HT1080 (cell line): ENCODE results near the gene SLC38A2. TPM values are rescaled to one million over a fixed set of nuclear protein-coding genes. Genes with fewer than 3 reads are reported as not detected.
"Not testable (repeated sequence)": the region's sequence is repeated elsewhere in the genome, so short reads cannot be mapped to it uniquely, and the experiment has no call there.

Experiments used
- DNase-seq: peaks from one replicate; pipeline ENCODE4 v3.0.0-alpha.2; 2015; ENCODE audit warnings: low read depth
- polyA plus RNA-seq, 2 experiments: library from polyadenylated mRNA; depleted of rRNA; stranded (reverse); fragments of >200 nt; gene quantifications; 2 replicates each; pipeline ENCODE4 v1.2.3, GENCODE V29; 2015
- total RNA-seq: library from RNA; depleted of rRNA; stranded (reverse); fragments of >200 nt; shearing (Covaris generic); gene quantifications from 2 replicates; pipeline ENCODE4 v1.2.3, GENCODE V29; 2014; rRNA removed

SLC38A2 gene
- 157 and 204 TPM in 2 replicates for total RNA-seq
- polyA plus RNA-seq (2015; cell fraction: cytosol; rRNA removed): 129 and 174 TPM in 2 replicates
- 976 and 1,143 TPM in 2 replicates for polyA plus RNA-seq (2015; cell fraction: nucleus; rRNA removed)

DNA sequence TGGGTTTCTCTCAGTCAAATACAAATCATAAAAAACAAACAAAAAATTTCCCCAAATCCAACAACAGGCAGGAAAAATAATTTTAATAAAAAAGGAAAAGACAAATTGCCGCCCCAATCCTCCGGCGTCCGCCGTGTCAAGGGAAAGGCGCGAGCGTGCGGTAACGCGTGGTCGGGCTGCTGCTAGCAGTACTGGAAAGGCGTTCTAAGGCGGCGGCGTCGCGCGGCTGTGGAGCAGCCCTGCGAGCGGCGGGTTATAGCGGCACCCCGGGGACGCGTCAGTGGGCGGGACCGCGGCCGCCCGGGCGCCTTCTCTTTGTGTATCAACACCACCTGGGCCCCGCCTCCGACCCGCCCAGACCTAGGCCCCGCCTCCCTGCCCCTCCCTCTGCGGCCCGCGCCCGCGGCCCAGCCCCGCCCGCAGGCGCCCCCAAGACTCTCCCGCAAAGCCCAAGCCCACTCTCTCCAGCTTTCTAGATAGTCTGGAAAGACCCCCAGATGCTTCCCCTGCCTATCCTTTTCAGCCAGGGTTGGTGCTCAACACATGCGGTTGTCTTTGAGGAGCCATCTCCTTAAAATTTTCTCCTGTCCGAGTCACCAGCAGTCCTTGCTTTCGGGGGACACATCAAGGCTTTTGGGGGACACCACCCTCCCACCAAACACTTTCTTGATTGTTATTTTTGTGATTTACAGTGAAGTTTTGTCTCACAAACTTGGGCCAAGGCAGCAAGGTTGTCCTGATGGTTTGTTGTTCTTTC is at the start of gene SLC38A2:
TSS of gene SLC38A2 (minus strand) at position 230 of the 757 bp plus-strand sequence. CDS start 1,480 bp downstream, outside the sequence.
- peak; percentile 94 for DNase-seq

DNA sequence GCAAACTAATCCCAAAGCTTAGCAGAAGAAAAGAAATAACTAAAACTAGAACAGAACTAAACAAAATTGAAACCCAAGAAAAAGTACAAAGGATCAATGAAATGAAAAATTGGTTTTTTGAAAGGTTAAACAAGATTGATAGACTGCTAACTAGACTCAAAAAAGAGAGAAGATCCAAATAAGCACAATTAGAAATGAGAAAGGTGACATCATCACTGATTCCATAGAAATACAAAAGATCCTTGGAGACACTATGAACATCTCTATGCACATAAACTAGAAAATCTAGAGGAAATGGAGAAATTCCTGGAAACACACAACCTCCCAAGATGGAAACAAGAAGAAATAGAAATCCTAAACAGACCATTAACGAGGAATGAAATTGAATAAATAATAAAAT is 47.1 kb upstream of the SLC38A2 start:
- DNase-seq: no peak

DNA sequence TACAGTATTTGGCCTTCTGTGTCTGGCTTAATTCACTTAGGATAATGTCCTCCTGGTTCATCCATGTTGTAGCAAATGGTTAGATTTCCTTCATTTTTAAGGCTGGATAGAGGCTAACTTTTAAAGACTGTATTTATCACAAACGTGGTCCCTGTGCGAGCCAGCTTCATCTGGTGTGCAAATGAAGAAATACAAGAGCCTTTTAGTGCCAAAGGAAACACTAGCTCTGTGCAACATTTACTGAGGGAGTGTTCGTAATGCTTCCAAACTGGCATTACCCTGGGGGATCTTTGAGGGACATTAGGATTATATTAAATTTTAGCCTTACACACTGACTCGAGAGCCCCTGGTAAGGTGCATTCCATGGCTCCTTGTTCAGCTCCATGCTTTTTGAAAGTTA is 43.0 kb upstream of the SLC38A2 start:
- DNase-seq: no peak

DNA sequence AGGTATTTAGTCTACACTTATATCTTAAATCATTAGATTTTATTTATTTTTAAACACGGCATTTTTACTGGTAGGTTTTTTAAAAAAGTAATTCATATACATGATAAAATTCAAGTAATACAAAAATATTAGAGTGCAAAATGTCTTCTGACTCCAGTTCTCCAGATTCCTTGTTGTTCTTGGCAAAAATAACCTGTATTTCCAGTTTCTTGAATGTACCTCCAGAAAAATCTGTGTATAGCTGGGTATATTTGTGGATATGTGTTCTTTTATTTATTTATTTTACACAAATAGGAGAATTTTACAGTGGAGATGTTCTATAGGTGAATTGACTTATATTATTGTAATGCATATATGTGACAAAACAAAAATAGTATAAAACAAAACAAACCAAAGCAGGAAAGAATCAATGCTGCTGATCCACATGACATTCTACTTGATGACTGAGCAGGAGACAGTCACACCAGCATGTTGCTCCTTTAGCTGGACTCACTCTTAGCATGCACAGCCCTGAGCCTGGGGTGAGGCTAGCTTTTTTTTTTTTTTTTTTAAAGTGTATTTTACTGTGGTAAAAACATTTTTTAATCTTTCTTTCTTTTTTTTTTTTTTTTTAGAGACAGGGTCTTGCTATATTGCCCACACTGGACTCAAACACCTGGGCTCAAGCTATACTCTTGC is 42.2 kb upstream of the SLC38A2 start:
- DNase-seq: no peak

DNA sequence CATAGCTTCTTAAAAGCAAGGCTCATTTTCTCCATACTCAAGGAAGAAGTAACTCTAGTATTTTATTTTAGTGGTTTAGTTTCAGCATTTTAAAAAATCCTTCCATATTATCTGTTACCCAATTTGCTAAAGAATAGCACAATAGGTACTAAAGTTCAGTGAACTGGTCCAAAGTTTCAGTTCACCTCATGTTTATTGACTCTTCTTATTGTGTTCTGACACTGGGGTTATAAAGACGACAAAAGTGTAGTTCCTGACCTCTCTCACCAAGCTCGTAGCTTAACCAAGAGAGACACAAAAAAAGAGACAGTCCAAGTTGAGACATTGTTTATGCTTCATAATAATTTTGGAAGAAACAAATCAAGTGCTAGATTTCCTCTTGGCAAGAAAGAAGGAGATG is 40.8 kb upstream of the SLC38A2 start:
- DNase-seq: no peak

DNA sequence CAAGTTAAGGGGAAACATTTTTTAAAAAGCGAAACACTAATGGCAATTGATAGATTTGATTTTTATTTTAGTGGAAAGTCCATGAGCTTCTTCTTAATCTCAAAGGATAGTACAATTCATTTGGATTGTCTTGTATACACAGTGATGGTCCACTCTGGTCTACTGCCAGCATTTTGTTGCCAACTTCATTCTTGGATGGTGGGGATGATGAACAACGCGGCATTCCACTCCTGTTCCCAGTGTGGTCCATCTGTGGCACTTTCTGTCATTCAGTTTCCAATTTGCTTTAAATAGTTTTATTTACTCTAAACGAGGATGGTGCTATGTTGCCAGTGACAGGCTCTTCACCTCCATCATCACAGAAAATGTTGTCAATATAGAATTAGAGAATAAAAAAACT is 40.3 kb upstream of the SLC38A2 start:
- DNase-seq: no peak

DNA sequence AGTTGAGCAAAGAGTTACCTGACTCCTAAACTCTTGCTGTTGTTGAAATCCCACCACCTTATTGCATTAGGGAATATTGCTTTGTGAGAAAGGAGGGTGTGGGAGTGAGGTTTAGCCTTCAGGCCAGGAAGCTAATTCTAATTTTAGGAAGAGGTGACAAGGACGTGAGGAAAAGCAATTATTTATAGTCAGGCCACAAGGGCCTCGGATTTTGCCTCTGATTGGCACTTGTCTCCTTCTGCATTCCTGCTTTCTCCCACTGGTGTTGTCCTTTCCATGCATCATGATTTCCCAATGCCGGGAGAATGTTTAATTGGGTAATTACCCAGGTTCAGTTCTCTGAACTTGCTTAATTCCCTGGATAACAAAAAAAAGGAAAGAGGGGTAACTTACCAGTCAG is 37.9 kb upstream of the SLC38A2 start:
- DNase-seq: no peak

DNA sequence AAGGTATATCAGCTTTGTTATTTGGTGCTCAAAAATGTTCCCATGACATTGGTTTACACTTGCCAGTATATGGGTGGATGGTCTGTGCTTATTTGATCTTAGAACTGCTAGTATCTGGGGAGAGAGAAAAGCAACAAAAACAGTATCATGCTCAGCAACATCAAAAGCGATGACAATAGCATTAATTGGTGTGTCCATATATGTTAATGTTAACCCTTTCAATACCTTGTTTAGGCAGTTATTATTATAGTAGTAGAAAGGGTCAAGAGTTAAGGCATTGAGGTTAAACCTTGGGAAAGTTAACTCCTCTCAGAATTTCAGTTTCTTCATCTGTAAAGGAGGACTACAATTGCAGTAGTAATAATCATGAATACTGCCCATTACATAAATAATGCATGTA is 37.4 kb upstream of the SLC38A2 start:
- DNase-seq: no peak

DNA sequence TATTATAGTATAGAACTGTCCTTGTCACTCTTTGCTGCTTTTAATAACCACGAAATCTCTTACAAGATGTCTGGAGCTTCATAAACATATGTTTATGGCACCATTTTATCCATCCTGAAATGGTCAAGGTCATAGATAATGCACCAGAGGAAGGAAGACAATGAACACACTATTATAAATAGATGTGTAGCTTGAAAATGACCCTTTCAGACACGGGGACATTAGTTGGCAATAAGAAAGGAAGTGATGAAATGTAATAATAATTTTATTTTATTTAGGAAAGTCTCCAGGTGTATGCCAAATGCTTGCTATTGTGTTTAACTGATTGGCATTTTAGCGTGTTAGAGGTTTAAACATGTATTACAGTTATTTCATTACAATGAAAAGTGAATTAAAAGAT is 36.8 kb upstream of the SLC38A2 start:
- DNase-seq: no peak

DNA sequence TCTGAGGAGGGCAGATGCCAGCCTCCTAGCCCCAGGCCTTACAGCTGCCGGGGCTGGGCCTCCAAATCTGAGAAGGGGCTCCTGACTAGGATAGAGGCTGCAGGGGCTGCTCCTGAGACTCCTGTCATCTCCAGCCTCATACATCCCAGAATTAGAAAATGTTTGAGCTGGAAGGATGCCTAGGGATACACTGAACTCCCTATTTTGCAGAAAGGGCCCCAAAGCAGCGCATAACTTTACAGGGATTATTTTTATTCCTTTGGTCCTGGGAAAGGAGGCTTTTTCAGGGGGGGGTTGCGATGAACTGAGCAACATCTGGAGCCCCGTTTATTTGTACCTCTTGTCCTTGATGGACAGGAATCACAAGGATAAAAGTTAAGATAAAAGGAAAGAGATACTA is 35.9 kb upstream of the SLC38A2 start:
- DNase-seq: no peak

DNA sequence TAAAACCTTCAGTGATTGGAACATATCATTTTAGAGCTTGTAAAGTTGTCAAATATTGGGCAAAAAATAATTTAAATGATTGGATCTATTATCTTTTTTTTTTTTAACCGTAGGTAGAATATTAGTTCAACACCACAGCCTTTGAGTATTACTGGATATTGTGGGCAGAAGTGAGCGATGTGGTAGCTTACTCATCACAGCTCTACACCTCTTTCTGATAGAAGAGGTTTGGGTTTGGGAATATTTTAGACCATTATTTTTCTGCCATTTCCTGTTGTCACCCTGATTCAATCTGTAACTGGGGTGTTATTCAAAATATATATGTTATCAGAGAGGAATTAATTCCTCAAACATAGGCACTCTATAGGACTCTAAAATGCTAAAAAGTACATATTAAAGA is 34.8 kb upstream of the SLC38A2 start:
- no peak for DNase-seq

DNA sequence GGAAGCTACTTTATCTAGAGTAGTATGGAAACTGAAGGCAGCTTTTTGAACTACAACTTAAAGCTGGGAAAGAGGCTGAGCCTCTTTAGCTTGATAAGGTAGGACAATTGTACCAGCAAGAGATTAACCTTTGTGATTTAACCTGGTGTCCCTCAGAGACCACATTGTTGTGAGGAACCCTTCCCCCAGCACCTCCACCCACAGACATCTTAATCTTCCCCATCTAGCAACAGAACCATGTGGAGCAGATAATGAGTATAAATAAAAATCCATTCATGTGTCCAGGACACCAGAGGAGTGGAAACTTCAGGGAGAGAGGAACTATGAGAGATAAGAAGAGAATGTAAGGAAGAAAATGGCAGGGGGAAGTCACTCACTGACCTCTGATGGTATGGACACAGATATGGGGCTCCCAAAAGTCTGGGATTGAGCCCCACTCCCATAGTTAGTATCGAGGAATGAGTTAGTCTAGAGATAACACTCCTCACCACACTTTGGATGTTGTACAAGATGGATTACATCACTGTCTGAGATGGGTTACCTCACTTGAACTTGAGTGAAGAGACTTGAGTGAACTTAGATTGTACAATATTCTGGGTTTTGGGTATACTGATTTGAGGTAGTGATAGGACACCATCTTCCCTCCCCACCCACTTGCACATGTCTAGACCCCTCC is 33.9 kb upstream of the SLC38A2 start:
- DNase-seq: no peak

DNA sequence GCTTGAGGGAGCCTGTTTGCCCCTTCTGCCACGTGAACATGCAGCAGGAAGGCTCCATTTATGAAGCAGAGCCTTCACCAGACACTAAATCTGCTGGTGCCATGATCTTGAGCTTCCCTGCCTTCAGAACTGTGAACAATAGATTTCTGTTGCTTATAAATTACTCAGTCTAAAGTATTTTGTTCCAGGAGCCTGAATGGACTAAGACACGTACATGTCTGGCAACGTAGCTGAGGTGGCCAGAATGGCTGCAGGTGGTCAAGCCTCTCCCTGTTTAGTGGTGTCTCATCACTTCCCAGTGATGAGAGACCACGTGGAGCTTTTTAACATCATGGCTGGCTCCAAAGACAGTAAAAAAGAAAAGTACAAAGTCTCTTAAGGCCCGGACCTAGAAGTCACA is 32.2 kb upstream of the SLC38A2 start:
- no peak for DNase-seq

DNA sequence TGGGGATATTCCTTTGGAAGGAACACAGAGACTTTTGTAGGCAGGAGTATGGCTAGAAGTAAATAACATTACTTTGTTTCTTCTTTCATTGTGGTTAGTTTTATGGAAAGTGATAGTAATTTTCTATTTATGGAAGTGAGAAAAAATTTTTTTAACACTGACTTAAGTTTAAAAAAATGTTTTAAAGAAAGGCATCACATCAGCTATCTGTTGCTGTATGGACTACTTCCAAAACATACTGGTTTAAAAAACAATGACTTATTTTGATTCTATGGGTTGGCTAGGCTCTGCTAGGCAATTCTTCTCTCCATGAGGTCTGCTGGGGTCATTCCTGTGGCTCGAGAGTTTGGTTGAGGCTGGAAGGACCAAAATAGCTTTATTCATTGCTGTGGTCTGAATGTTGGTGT is 31.7 kb upstream of the SLC38A2 start:
- peak; percentile 39 for DNase-seq

DNA sequence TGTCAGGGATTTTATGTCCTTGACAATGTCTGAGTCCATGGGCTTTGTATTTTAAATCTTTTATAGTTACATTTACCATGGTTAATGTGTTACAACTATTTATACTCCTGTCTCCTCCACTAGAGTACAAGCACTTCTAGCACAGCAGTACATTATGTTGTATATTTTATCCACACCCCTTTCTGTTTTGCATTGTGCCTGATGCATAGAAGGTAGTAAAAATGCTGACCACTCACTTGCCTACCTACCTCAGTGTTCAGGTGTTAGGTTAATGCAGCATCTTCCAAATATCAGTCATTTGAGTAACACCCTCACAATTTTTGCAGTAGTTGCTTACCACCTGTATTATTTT is 31.1 kb upstream of the SLC38A2 start:
- no peak for DNase-seq

DNA sequence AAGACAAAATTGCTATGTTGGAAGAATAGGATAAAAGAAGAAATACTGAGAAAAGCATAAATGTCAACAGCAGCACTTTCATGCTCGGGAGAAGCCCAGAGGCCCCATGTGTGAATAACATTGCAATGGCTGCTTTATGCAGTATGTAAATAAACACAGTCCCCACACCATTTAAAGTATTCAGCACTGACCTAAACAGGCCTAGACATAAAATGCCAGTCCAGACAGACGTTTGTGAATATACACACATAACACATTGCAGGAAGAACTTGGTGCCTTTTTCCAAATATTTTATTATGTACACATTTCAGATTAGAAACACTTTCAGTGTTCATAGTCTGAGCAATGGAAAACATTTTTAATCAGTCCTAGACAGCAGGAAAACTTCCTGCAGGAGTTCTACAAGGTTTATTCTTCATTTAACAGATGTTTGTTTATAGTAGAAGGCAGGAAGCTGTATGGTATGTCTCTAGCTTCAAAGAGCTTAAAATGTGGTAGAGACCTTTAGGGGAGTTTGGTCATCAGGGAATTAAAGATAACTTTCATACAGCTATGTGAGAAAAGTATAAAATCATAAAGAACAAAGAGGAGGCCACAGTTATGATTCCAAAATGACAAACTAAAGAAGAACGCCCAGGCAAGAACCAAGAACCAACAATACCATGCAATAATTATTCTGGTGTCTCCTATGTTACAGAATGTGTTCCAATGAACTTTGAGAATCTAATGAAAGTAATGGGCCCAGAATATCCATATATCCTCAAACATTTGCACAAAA is 30.6 kb upstream of the SLC38A2 start:
- no peak for DNase-seq

DNA sequence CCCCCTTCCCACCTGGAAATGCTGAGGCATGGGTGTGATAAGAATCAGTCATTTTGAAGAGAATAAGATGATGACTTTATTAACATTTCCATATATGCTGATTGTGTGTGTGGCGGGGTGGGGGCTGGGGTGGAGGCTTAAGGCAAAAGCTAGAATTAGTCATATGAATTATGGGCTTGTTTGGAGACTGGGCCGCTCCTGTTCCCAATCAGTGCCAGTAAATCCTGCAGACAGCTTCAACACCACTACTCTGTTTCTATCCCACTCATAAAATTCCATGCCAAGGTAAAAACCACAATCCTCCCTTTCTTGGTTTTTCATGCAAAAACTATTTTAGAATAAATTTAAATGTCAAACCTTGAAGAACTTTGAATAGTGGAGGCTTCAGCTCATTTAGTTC is 29.9 kb upstream of the SLC38A2 start:
- peak; percentile 72 for DNase-seq

DNA sequence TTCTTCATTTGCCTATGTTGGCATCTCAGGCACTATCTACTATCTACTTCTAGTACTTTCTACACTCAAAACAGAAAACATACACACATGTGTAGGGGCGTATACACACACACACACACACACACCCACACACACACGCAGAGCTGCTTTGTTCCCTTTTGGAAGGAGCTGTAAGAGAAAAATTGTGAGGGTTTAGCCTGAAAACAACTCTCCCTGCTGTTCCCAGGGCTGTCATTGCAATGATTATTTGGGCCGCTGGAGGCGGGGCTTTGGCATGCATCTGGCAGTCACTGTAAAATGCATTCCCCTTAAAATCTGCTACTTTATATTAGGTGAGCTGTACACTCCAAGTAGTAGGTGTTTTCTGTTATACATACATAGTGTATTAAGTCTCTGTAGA is 29.1 kb upstream of the SLC38A2 start:
- no peak for DNase-seq

DNA sequence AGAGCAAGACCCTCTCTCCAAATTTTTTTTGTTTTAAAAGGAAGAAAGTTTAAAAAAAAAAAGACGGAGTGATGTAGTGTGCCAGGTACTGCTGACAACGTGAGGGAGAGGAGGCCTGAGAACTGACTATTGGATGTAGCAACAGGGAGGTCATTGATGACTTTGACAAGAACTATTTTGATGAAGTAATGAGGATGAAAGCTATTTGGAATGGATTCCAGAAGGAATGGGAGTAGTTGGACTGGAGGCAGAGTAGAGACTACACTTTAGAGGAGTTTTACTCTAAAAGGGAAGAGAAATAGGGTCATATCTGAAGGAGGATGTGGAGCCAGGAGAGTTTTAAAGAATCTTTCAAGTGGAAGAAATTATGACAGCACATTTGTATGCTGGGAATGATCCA is 27.8 kb upstream of the SLC38A2 start:
- DNase-seq: no peak

DNA sequence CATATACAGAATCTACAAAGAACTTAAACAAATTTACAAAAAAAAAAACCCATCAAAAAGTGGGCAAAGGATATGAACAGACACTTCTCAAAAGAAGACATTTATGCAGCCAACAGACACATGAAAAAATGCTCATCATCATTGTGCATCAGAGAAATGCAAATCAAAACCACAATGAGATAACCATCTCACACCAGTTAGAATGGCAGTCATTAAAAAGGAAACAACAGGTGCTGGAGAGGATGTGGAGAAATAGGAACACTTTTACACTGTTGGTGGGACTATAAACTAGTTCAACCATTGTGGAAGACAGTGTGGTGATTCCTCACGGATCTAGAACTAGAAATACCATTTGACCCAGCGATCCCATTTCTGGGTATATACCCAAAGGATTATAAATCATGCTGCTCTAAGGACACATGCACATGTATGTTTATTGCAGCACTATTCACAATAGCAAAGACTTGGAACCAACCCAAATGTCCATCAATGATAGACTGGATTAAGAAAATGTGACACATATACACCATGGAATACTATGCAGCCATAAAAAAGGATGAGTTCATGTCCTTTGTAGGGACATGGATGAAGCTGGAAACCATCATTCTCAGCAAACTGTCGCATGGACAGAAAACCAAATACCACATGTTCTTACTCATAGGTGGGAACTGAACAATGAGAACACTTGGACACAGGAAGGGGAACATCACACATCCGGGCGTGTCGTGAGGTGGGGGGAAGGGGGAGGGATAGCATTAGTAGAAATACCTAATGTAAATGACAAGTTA is 27.1 kb upstream of the SLC38A2 start:
- DNase-seq: not testable (repeated sequence)

DNA sequence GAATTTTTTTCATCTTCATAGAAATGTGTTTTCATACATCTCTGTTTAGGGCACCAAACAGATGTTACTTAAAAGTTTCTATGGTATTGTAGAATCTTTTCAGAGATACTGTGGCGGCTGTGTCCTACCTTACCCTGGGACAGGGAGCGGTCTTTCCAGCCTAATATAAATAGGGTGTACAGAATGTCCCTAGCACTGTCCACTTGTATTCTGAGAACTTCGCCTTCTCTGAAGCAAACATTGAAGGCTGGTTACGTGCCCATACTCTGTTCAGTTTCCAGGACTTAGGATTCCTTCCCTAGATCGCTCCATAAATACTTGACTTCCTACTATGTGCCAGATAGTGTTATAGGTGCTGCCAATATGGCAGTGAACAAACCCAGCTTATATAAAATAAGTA is 24.3 kb upstream of the SLC38A2 start:
- DNase-seq: no peak
